HFFc6 (cell line): Measurements from ENCODE around the gene ALDH1A1. TPM values are rescaled to one million over a fixed set of nuclear protein-coding genes. Genes with fewer than 3 reads are reported as not detected.
"Not testable (repeated sequence)": the region's sequence is repeated elsewhere in the genome, so short reads cannot be mapped to it uniquely, and the experiment has no call there.

ENCODE experiments used
- DNase-seq: peaks from one replicate; pipeline ENCODE4 v3.0.0-alpha.2; 2018
- H3K27ac Mint-ChIP-seq: 2 replicates; pipeline ENCODE4 v1.8.0; 2020; ENCODE audit warnings: mild to moderate bottlenecking, mixed read lengths
- H3K27me3 Mint-ChIP-seq: 2 replicates; pipeline ENCODE4 v1.8.0; 2021; ENCODE audit warnings: mild to moderate bottlenecking, moderate library complexity, mixed read lengths; ENCODE audit not compliant: insufficient read depth
- H3K36me3 Mint-ChIP-seq: 2 replicates; pipeline ENCODE4 v1.8.0; 2021; ENCODE audit warnings: low read depth, mixed read lengths
- H3K4me1 Mint-ChIP-seq: 2 replicates; pipeline ENCODE4 v1.8.0; 2020; ENCODE audit warnings: low read depth, mixed read lengths
- H3K4me3 Mint-ChIP-seq: 2 replicates; pipeline ENCODE4 v1.8.0; 2020; ENCODE audit warnings: mild to moderate bottlenecking, moderate library complexity, mixed read lengths
- H3K9me3 Mint-ChIP-seq: 2 replicates; pipeline ENCODE4 v1.8.0; 2020; ENCODE audit warnings: mild to moderate bottlenecking, mixed read lengths
- CTCF ChIP-seq: fragments of 200-600 bp; sonication (generic); IDR thresholded peaks from 2 replicates; pipeline ENCODE4 v1.5.0; 2021; ENCODE audit warnings: antibody characterized with exemption, mild to moderate bottlenecking
- total RNA-seq, 6 experiments: library from RNA; stranded (reverse); fragmentation: NEBNext Ultra II Directional; extraction: Animal tissue kit (Norgen Biotek cat#: 25700); gene quantifications; 2 replicates in 1 of 6; 3 replicates in 5 of 6; pipeline ENCODE4 v1.2.3, GENCODE V29; 2021

ALDH1A1 gene
- total RNA-seq, 6 experiments from 2014 or later = 166 to 720 (median 656) TPM

- no peak for TF ChIP-seq CTCF
- Mint-ChIP-seq H3K9me3 (no peaks in the 10 kb centered on the region), H3K27ac (no peak overlapping the region), H3K4me3 (no peak overlapping the region), H3K27me3 (peaks cover 8% of the 10 kb centered on the region), H3K36me3 (peaks cover 13% of the 10 kb centered on the region; the same call in 1 of the 2 replicates), H3K4me1 (peaks cover 45% of the 10 kb centered on the region)
- no peak for DNase-seq
Observed at GRCh38 chr9:72943844-72944462, 8.9 kb downstream of the ALDH1A1 start.

GRCh38 chr9:72942451-72942850, 10.4 kb downstream of the ALDH1A1 start:
- no peak for TF ChIP-seq CTCF
- H3K4me3 Mint-ChIP-seq = no peak overlapping the region
- DNase-seq = no peak
- H3K27ac Mint-ChIP-seq = 0 out of 2 replicates have a peak overlapping the region, but pooled peaks have one; percentile 36
- peaks cover 32% of the 10 kb centered on the region for H3K4me1 Mint-ChIP-seq
- H3K27me3 Mint-ChIP-seq = peaks cover 6% of the 10 kb centered on the region
- H3K9me3 Mint-ChIP-seq = no peaks in the 10 kb centered on the region
- peaks cover 9% of the 10 kb centered on the region; the same call in 1 of the 2 replicates for H3K36me3 Mint-ChIP-seq

- not testable (repeated sequence) for H3K27me3 Mint-ChIP-seq, H3K9me3 Mint-ChIP-seq, H3K4me3 Mint-ChIP-seq, H3K27ac Mint-ChIP-seq, DNase-seq, H3K36me3 Mint-ChIP-seq
- peaks cover 13% of the 10 kb centered on the region; the same call in 1 of the 2 replicates for H3K4me1 Mint-ChIP-seq
Observed at GRCh38 chr9:72939581-72939980, 13.3 kb downstream of the ALDH1A1 start.

GRCh38 chr9:72937545-72937944, 15.3 kb downstream of the ALDH1A1 start:
- DNase-seq = no peak
- H3K4me1 Mint-ChIP-seq = peaks cover 22% of the 10 kb centered on the region
- H3K4me3 Mint-ChIP-seq = no peak overlapping the region
- H3K36me3 Mint-ChIP-seq = peaks cover 13% of the 10 kb centered on the region; the same call in 1 of the 2 replicates
- H3K9me3 Mint-ChIP-seq = no peaks in the 10 kb centered on the region
- peaks cover under 1% of the 10 kb centered on the region for H3K27me3 Mint-ChIP-seq
- no peak overlapping the region for H3K27ac Mint-ChIP-seq
- TF ChIP-seq CTCF = no peak

GRCh38 chr9:72936679-72937078, 16.2 kb downstream of the ALDH1A1 start:
- Mint-ChIP-seq H3K4me3 (no peak overlapping the region), H3K27me3 (no peaks in the 10 kb centered on the region; the same call in 1 of the 2 replicates), H3K9me3 (no peaks in the 10 kb centered on the region), H3K4me1 (peaks cover 30% of the 10 kb centered on the region), H3K36me3 (peaks cover 11% of the 10 kb centered on the region; the same call in 1 of the 2 replicates), H3K27ac (no peak overlapping the region)
- no peak for DNase-seq
- no peak for TF ChIP-seq CTCF

- peaks cover 34% of the 10 kb centered on the region for H3K4me1 Mint-ChIP-seq
- no peak overlapping the region for H3K27ac Mint-ChIP-seq
- no peak for DNase-seq
- H3K36me3 Mint-ChIP-seq = peaks cover 11% of the 10 kb centered on the region; the same call in 1 of the 2 replicates
- H3K9me3 Mint-ChIP-seq = no peaks in the 10 kb centered on the region
- TF ChIP-seq CTCF = no peak
- no peaks in the 10 kb centered on the region for H3K27me3 Mint-ChIP-seq
- no peak overlapping the region for H3K4me3 Mint-ChIP-seq
Observed at GRCh38 chr9:72936266-72936665, 16.6 kb downstream of the ALDH1A1 start.
